ENCODE results near the gene BIK.
A peak's percentile ranks its signal among the peaks of the same experiment; 100 is the strongest.

BIK gene

GRCh38 chr22:43110444-43110926 lies at the start of gene BIK:
Gene BIK (plus strand): TSS chr22:43110750. CDS start chr22:43124023, 13,273 bp downstream.
- peak; percentile 23 for DNase-seq
- in situ Hi-C loops (cut with HindIII; ENCODE audit: low pct_ligation_motif_present, low pct_unique_long_range_greater_than_20kb, low sequenced_read_pairs) = no loop called here

GRCh38 chr22:43066134-43066533 lies 44.4 kb upstream of the BIK start:
- in situ Hi-C loops (cut with HindIII; ENCODE audit: low pct_ligation_motif_present, low pct_unique_long_range_greater_than_20kb, low sequenced_read_pairs) = no loop called here
- no peak for DNase-seq

GRCh38 chr22:43066844-43067385 lies 43.6 kb upstream of the BIK start:
- DNase-seq = no peak
- in situ Hi-C loops (cut with HindIII; ENCODE audit: low pct_ligation_motif_present, low pct_unique_long_range_greater_than_20kb, low sequenced_read_pairs) = no loop called here

GRCh38 chr22:43077121-43077877 lies 33.3 kb upstream of the BIK start:
- in situ Hi-C loops (cut with HindIII; ENCODE audit: low pct_ligation_motif_present, low pct_unique_long_range_greater_than_20kb, low sequenced_read_pairs) = no loop called here
- no peak for DNase-seq

- no peak for DNase-seq
- in situ Hi-C loops (cut with HindIII; ENCODE audit: low pct_ligation_motif_present, low pct_unique_long_range_greater_than_20kb, low sequenced_read_pairs) = no loop called here
Measured at GRCh38 chr22:43078522-43078921, 32.0 kb upstream of the BIK start.

- no peak for DNase-seq
- in situ Hi-C loops (cut with HindIII; ENCODE audit: low pct_ligation_motif_present, low pct_unique_long_range_greater_than_20kb, low sequenced_read_pairs) = no loop called here
Measured at GRCh38 chr22:43079742-43080141, 30.8 kb upstream of the BIK start.

GRCh38 chr22:43080616-43081015 lies 29.9 kb upstream of the BIK start:
- DNase-seq = no peak
- in situ Hi-C loops (cut with HindIII; ENCODE audit: low pct_ligation_motif_present, low pct_unique_long_range_greater_than_20kb, low sequenced_read_pairs) = no loop called here

GRCh38 chr22:43081968-43082367 lies 28.6 kb upstream of the BIK start:
- in situ Hi-C loops (cut with HindIII; ENCODE audit: low pct_ligation_motif_present, low pct_unique_long_range_greater_than_20kb, low sequenced_read_pairs) = no loop called here
- no peak for DNase-seq

GRCh38 chr22:43085658-43086606 lies 24.6 kb upstream of the BIK start:
- in situ Hi-C loops (cut with HindIII; ENCODE audit: low pct_ligation_motif_present, low pct_unique_long_range_greater_than_20kb, low sequenced_read_pairs) = no loop called here
- DNase-seq = no peak

GRCh38 chr22:43088627-43088983 lies 21.9 kb upstream of the BIK start:
- in situ Hi-C loops (cut with HindIII; ENCODE audit: low pct_ligation_motif_present, low pct_unique_long_range_greater_than_20kb, low sequenced_read_pairs) = no loop called here

GRCh38 chr22:43088984-43089717 lies 21.4 kb upstream of the BIK start, which contains the start of gene TTLL1:
Gene TTLL1 (minus strand): TSS chr22:43089391. CDS start chr22:43075586, 13,805 bp downstream.
- in situ Hi-C loops (cut with HindIII; ENCODE audit: low pct_ligation_motif_present, low pct_unique_long_range_greater_than_20kb, low sequenced_read_pairs) = no loop called here

More at GRCh38 chr22:43088627-43088983, 21.9 kb upstream of the BIK start:
- DNase-seq = no peak

GRCh38 chr22:43090130-43090789 lies 20.3 kb upstream of the BIK start:
- peak; percentile 86 for DNase-seq
- in situ Hi-C loops (cut with HindIII; ENCODE audit: low pct_ligation_motif_present, low pct_unique_long_range_greater_than_20kb, low sequenced_read_pairs) = no loop called here

More at GRCh38 chr22:43088984-43089717, 21.4 kb upstream of the BIK start, which contains the start of gene TTLL1:
- DNase-seq = peak; percentile 82

- DNase-seq = no peak
- in situ Hi-C loops (cut with HindIII; ENCODE audit: low pct_ligation_motif_present, low pct_unique_long_range_greater_than_20kb, low sequenced_read_pairs) = no loop called here
Measured at GRCh38 chr22:43092085-43092484, 18.5 kb upstream of the BIK start.

- in situ Hi-C loops (cut with HindIII; ENCODE audit: low pct_ligation_motif_present, low pct_unique_long_range_greater_than_20kb, low sequenced_read_pairs) = no loop called here
- no peak for DNase-seq
Measured at GRCh38 chr22:43094085-43094484, 16.5 kb upstream of the BIK start.

- no peak for DNase-seq
- in situ Hi-C loops (cut with HindIII; ENCODE audit: low pct_ligation_motif_present, low pct_unique_long_range_greater_than_20kb, low sequenced_read_pairs) = no loop called here
Measured at GRCh38 chr22:43094551-43094950, 16.0 kb upstream of the BIK start.

- DNase-seq = no peak
- in situ Hi-C loops (cut with HindIII; ENCODE audit: low pct_ligation_motif_present, low pct_unique_long_range_greater_than_20kb, low sequenced_read_pairs) = no loop called here
Measured at GRCh38 chr22:43096420-43096819, 14.1 kb upstream of the BIK start.

- no peak for DNase-seq
- in situ Hi-C loops (cut with HindIII; ENCODE audit: low pct_ligation_motif_present, low pct_unique_long_range_greater_than_20kb, low sequenced_read_pairs) = no loop called here
Measured at GRCh38 chr22:43098356-43098755, 12.2 kb upstream of the BIK start.

- no peak for DNase-seq
- in situ Hi-C loops (cut with HindIII; ENCODE audit: low pct_ligation_motif_present, low pct_unique_long_range_greater_than_20kb, low sequenced_read_pairs) = no loop called here
Measured at GRCh38 chr22:43099095-43099494, 11.5 kb upstream of the BIK start.
